Mesendoderm (in vitro differentiated cells): ENCODE measurements around the gene CACNG5.

Experiments used
- DNase-seq: peaks from one replicate; pipeline ENCODE4 v3.0.0; 2013
- H2AK5ac ChIP-seq: 2 replicates; pipeline ENCODE4 v1.6.1; 2013; ENCODE audit warnings: low read length, inconsistent platforms
- H2BK120ac ChIP-seq: 2 replicates; pipeline ENCODE4 v1.6.1; 2013; ENCODE audit warnings: low read depth, mild to moderate bottlenecking, low read length, moderate library complexity, mixed read lengths
- H2BK15ac ChIP-seq: replicated peaks from 2 replicates; pipeline ENCODE4 v1.6.1; 2013; ENCODE audit warnings: low read depth, mild to moderate bottlenecking, moderate library complexity
- H2BK5ac ChIP-seq: 2 replicates; pipeline ENCODE4 v1.6.1; 2013; ENCODE audit warnings: low read length, inconsistent platforms
- H3K18ac ChIP-seq: 2 replicates; pipeline ENCODE4 v1.6.1; 2013; ENCODE audit warnings: mild to moderate bottlenecking, low read length, mixed read lengths
- H3K23ac ChIP-seq: one replicate; pipeline ENCODE4 v1.6.1; 2013; ENCODE audit warnings: low read length
- H3K27ac ChIP-seq: 2 replicates; pipeline ENCODE4 v1.5.1; 2013; ENCODE audit warnings: low read depth, mild to moderate bottlenecking, inconsistent platforms, low read length, moderate library complexity
- H3K27me3 ChIP-seq: 2 replicates; pipeline ENCODE4 v1.6.1; 2013; ENCODE audit warnings: low read length, control low read depth, mild to moderate bottlenecking, inconsistent platforms; ENCODE audit not compliant: insufficient read depth, poor library complexity
- H3K36me3 ChIP-seq: 2 replicates; pipeline ENCODE4 v1.6.1; 2013; ENCODE audit warnings: low read length, inconsistent platforms; ENCODE audit not compliant: control insufficient read depth, insufficient read depth
- H3K4ac ChIP-seq: one replicate; pipeline ENCODE4 v1.6.1; 2013; ENCODE audit warnings: low read depth, mild to moderate bottlenecking, low read length, moderate library complexity
- H3K4me1 ChIP-seq: 2 replicates; pipeline ENCODE4 v1.6.1; 2013; ENCODE audit warnings: low read depth, low read length, inconsistent platforms; ENCODE audit not compliant: control insufficient read depth
- H3K4me2 ChIP-seq: 2 replicates; pipeline ENCODE4 v1.6.1; 2013; ENCODE audit warnings: low read length
- H3K4me3 ChIP-seq: 2 replicates; pipeline ENCODE4 v1.5.1; 2013; ENCODE audit warnings: mild to moderate bottlenecking, low read length
- H3K56ac ChIP-seq: one replicate; pipeline ENCODE4 v1.6.1; 2013; ENCODE audit warnings: low read length
- H3K79me1 ChIP-seq: 2 replicates; pipeline ENCODE4 v1.6.1; 2013; ENCODE audit warnings: low read length, inconsistent platforms
- H3K79me2 ChIP-seq: 2 replicates; pipeline ENCODE4 v1.6.1; 2013; ENCODE audit warnings: mild to moderate bottlenecking, low read length; ENCODE audit not compliant: control insufficient read depth, insufficient read depth
- H3K9ac ChIP-seq: 2 replicates; pipeline ENCODE4 v1.6.1; 2013; ENCODE audit warnings: low read length, inconsistent platforms
- H4K5ac ChIP-seq: one replicate; pipeline ENCODE4 v1.6.1; 2013; ENCODE audit warnings: low read length
- H4K8ac ChIP-seq: one replicate; pipeline ENCODE4 v1.6.1; 2013; ENCODE audit warnings: low read depth, mild to moderate bottlenecking, control low read depth, low read length, moderate library complexity
- WGBS: extraction: QIAGEN DNeasy Blood & Tissue Kit; methylation state at CpG from one replicate; pipeline ENCODE4 v1.1.7; 2013; ENCODE audit warnings: low lambda C conversion rate, missing lambda C conversion rate; ENCODE audit not compliant: insufficient coverage; ENCODE audit errors: extremely low coverage; 5-methylcytosine and 5-hydroxymethylcytosine counted together

CACNG5 gene

GRCh38 chr17:66873962-66874361 lies 39.0 kb downstream of the CACNG5 start:
- no peak overlapping the region for H3K9ac ChIP-seq
- no peak for DNase-seq
- no peak overlapping the region for H3K23ac ChIP-seq
- H3K4me2 ChIP-seq, result no peak overlapping the region
- H2BK5ac ChIP-seq, result no peak overlapping the region
- H3K56ac ChIP-seq, result no peak overlapping the region
- H3K27ac ChIP-seq, result no peak overlapping the region
- no peak overlapping the region for H4K8ac ChIP-seq
- H3K27me3 ChIP-seq, result no peaks in the 10 kb centered on the region
- H3K18ac ChIP-seq, result no peak overlapping the region
- no peaks in the 10 kb centered on the region for H3K79me2 ChIP-seq
- no peak overlapping the region for H3K4ac ChIP-seq
- H3K4me1 ChIP-seq, result no peaks in the 10 kb centered on the region
- H2BK15ac ChIP-seq, result no peak overlapping the region
- H3K4me3 ChIP-seq, result no peak overlapping the region
- WGBS, result no CpG with 5 or more reads among the region's 2 CpGs
- H3K36me3 ChIP-seq, result no peaks in the 10 kb centered on the region
- H2BK120ac ChIP-seq, result no peak overlapping the region
- no peak overlapping the region for H2AK5ac ChIP-seq
- H3K79me1 ChIP-seq, result no peaks in the 10 kb centered on the region
- H4K5ac ChIP-seq, result no peak overlapping the region

DNA sequence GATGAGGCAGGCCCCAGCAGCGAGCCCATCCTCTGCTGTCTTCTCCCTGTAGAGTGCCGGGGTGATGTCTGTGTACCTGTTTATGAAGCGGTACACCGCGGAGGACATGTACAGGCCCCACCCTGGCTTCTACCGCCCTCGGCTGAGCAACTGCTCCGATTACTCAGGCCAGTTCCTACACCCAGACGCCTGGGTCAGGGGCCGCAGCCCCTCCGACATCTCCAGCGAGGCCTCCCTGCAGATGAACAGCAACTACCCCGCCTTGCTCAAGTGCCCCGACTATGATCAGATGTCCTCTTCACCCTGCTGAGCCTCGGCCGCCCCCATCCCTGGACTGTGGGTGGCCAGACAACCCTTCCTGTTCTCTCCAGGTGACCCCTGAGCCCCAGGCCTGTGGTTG lies 50.0 kb downstream of the CACNG5 start:
- no peak for DNase-seq
- Histone ChIP-seq H3K4me1 (no peaks in the 10 kb centered on the region), H3K79me1 (no peaks in the 10 kb centered on the region), H2BK5ac (no peak overlapping the region), H2BK15ac (no peak overlapping the region), H4K8ac (no peak overlapping the region), H3K27me3 (no peaks in the 10 kb centered on the region), H3K23ac (no peak overlapping the region), H3K27ac (no peak overlapping the region), H4K5ac (no peak overlapping the region), H2BK120ac (no peak overlapping the region), H3K9ac (no peak overlapping the region), H2AK5ac (no peak overlapping the region), H3K4ac (no peak overlapping the region), H3K18ac (no peak overlapping the region), H3K79me2 (no peaks in the 10 kb centered on the region), H3K4me3 (no peak overlapping the region), H3K56ac (no peak overlapping the region), H3K4me2 (no peak overlapping the region), H3K36me3 (no peaks in the 10 kb centered on the region)
- WGBS, result no CpG with 5 or more reads among the region's 16 CpGs

DNA sequence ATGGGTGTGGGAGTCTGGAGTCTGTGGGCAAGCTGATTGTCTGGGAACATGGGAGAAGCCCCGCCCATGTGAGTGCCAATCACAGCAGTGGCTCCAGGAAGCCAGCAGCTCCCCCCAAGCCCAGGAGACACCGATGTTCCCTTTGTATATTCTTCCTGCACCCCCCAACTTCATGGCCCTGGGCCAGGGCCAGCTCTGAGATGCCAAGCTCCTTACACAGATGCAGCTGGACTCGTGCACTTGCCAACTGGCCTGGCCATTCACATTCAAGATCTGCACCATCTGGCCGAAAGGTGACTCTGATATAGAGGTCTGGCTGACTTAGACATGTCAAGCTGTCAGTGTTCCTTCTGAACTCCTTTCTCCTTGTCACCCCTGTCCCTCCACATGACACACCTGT lies 50.5 kb downstream of the CACNG5 start:
- Histone ChIP-seq H3K27me3 (no peaks in the 10 kb centered on the region), H3K4me2 (no peak overlapping the region), H3K27ac (no peak overlapping the region), H3K36me3 (no peaks in the 10 kb centered on the region), H2BK5ac (no peak overlapping the region), H3K23ac (no peak overlapping the region), H4K8ac (no peak overlapping the region), H3K4me1 (no peaks in the 10 kb centered on the region), H3K4ac (no peak overlapping the region), H2BK120ac (no peak overlapping the region), H3K4me3 (no peak overlapping the region), H3K79me2 (no peaks in the 10 kb centered on the region), H3K56ac (no peak overlapping the region), H3K9ac (no peak overlapping the region), H2BK15ac (no peak overlapping the region), H3K79me1 (no peaks in the 10 kb centered on the region), H3K18ac (no peak overlapping the region), H4K5ac (no peak overlapping the region), H2AK5ac (no peak overlapping the region)
- no CpG with 5 or more reads among the region's 4 CpGs for WGBS
- no peak for DNase-seq

DNA sequence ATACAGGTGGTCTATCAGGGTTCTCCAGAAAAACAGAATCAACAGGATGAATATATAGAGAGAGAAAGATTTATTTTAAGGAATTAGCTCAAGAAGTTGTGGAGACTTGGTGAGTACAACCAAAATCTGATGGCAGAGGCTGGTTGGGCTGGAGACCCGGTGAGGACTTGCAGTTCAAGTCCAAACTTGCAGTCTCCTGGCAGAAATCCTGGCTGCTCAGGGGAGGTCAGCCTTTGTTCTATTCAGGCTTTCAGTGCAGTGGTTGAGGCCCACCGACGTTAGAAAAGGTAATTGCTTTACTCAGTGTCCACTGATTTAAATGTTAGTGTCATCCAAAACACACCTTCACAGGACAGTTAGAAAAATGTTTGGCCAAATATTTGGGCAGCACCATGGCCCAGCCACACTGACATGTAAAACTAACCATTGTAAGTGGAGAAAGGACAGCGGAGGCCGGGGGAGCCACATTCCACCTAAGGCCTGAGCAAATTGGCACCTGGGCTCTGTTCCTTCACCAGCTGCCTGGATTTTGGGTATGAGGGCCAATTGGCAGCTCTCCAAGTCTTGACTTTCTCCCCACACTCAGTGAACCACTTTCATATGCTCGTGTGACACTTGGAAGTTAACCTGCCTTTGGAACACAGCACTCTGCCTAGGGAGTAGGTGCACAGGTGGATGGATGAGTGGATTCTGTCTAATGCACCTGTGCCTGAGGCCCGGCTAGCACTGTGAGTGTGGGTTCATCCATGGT lies 54.7 kb downstream of the CACNG5 start:
- Histone ChIP-seq H2AK5ac (no peak overlapping the region), H3K4me3 (no peak overlapping the region), H3K56ac (no peak overlapping the region), H3K9ac (no peak overlapping the region), H3K79me2 (no peaks in the 10 kb centered on the region), H3K23ac (no peak overlapping the region), H3K4me2 (no peak overlapping the region), H3K36me3 (no peaks in the 10 kb centered on the region), H2BK15ac (no peak overlapping the region), H3K27ac (no peak overlapping the region), H2BK5ac (no peak overlapping the region), H4K8ac (no peak overlapping the region), H2BK120ac (no peak overlapping the region), H3K79me1 (no peaks in the 10 kb centered on the region), H3K27me3 (no peaks in the 10 kb centered on the region), H4K5ac (no peak overlapping the region), H3K4me1 (no peaks in the 10 kb centered on the region), H3K4ac (no peak overlapping the region), H3K18ac (no peak overlapping the region)
- DNase-seq, result no peak
- no CpG with 5 or more reads among the region's 7 CpGs for WGBS

- H3K9ac ChIP-seq, result no peak overlapping the region
- no CpG with 5 or more reads among the region's 5 CpGs for WGBS
- no peaks in the 10 kb centered on the region for H3K27me3 ChIP-seq
- H4K5ac ChIP-seq, result no peak overlapping the region
- H3K4me1 ChIP-seq, result no peaks in the 10 kb centered on the region
- H3K27ac ChIP-seq, result no peak overlapping the region
- H2BK120ac ChIP-seq, result no peak overlapping the region
- H3K4me2 ChIP-seq, result no peak overlapping the region
- H2BK15ac ChIP-seq, result no peak overlapping the region
- H2BK5ac ChIP-seq, result no peak overlapping the region
- no peak overlapping the region for H2AK5ac ChIP-seq
- H3K36me3 ChIP-seq, result no peaks in the 10 kb centered on the region
- H3K23ac ChIP-seq, result no peak overlapping the region
- H3K4me3 ChIP-seq, result no peak overlapping the region
- no peaks in the 10 kb centered on the region for H3K79me2 ChIP-seq
- H4K8ac ChIP-seq, result no peak overlapping the region
- no peak overlapping the region for H3K18ac ChIP-seq
- no peak for DNase-seq
- H3K79me1 ChIP-seq, result no peaks in the 10 kb centered on the region
- H3K56ac ChIP-seq, result no peak overlapping the region
- H3K4ac ChIP-seq, result no peak overlapping the region
Measured at GRCh38 chr17:66892246-66892645, 57.3 kb downstream of the CACNG5 start.

- Histone ChIP-seq H3K18ac (no peak overlapping the region), H3K23ac (no peak overlapping the region), H2BK15ac (no peak overlapping the region), H3K56ac (no peak overlapping the region), H2BK120ac (no peak overlapping the region), H3K4ac (no peak overlapping the region), H3K79me1 (no peaks in the 10 kb centered on the region), H3K4me3 (no peak overlapping the region), H2BK5ac (no peak overlapping the region), H3K4me2 (no peak overlapping the region), H3K36me3 (no peaks in the 10 kb centered on the region), H3K27me3 (no peaks in the 10 kb centered on the region), H4K8ac (no peak overlapping the region), H3K79me2 (no peaks in the 10 kb centered on the region), H3K4me1 (no peaks in the 10 kb centered on the region), H3K27ac (no peak overlapping the region), H3K9ac (no peak overlapping the region), H2AK5ac (no peak overlapping the region), H4K5ac (no peak overlapping the region)
- no CpG with 5 or more reads among the region's 6 CpGs for WGBS
- DNase-seq, result no peak
Measured at GRCh38 chr17:66893382-66893781, 58.5 kb downstream of the CACNG5 start.
